ENCODE results near the gene MTHFSD. TPM values are rescaled to one million over a fixed set of nuclear protein-coding genes. Genes with fewer than 3 reads are reported as not detected.

MTHFSD gene
- total and polyA plus RNA-seq, 9 donors, result 11.0 to 24.9 (median 21.8) TPM

DNA sequence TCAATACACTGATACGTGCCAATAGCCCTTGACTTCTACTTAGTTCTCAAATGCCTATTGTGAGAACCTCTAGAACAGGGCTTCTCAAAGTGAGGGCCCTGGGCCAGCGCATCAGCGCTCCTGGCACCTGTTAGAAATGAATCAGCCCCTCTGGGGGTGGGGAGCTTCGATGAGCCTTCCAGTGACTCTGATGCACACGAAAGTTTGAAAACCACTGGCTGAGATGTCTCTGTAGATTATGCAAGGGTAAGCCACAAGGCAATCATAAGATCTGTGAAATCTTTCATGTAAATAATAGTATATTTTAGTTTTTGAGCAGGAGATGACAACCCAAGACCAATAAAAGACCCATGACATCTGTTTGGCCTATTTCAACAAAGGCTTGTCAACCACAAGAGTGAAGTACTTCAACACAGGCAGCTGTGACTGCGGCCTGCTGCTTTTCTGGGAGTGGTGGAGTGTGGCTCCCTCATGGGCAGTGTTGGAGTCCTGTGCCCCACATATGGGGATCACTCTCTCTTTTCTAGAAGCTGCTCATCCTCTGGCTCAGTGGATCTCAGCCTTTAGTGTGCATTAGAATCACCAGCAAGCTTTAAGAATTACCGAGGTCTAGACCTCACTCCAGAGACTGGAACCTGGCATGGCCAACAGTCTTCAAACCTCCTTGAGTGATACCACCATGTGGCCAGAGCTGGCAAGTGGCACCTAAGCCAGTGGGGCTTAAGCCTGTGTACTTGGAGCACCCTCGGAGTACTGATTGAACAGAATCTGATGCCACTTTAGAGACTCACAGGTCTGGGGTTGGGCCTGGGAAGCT lies 5.8 kb downstream of the MTHFSD start:
- TF ChIP-seq POLR2A (IDR thresholded peaks at IDR 0.05), result no peak
- TF ChIP-seq EP300 (IDR thresholded peaks at IDR 0.05), result no peak
- TF ChIP-seq, protein P1, sequence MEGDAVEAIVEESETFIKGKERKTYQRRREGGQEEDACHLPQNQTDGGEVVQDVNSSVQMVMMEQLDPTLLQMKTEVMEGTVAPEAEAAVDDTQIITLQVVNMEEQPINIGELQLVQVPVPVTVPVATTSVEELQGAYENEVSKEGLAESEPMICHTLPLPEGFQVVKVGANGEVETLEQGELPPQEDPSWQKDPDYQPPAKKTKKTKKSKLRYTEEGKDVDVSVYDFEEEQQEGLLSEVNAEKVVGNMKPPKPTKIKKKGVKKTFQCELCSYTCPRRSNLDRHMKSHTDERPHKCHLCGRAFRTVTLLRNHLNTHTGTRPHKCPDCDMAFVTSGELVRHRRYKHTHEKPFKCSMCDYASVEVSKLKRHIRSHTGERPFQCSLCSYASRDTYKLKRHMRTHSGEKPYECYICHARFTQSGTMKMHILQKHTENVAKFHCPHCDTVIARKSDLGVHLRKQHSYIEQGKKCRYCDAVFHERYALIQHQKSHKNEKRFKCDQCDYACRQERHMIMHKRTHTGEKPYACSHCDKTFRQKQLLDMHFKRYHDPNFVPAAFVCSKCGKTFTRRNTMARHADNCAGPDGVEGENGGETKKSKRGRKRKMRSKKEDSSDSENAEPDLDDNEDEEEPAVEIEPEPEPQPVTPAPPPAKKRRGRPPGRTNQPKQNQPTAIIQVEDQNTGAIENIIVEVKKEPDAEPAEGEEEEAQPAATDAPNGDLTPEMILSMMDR (IDR thresholded peaks at IDR 0.05), result no peak
- H3K4me3 ChIP-seq, result no peak overlapping the region
- H3K36me3 ChIP-seq, result no peaks in the 10 kb centered on the region
- DNase-seq, result no peak
- no peaks in the 10 kb centered on the region for H3K9me3 ChIP-seq
- no peaks in the 10 kb centered on the region for H3K27me3 ChIP-seq
- intact Hi-C loops (cut with DNase I), result no loop called here
- no peak overlapping the region for H3K27ac ChIP-seq
- peaks cover 2% of the 10 kb centered on the region for H3K4me1 ChIP-seq (ENCODE audit: insufficient read depth)
- WGBS, 3 donors, result 73 to 81% (median 79%) methylated on average over 8 of the region's 8 CpGs

DNA sequence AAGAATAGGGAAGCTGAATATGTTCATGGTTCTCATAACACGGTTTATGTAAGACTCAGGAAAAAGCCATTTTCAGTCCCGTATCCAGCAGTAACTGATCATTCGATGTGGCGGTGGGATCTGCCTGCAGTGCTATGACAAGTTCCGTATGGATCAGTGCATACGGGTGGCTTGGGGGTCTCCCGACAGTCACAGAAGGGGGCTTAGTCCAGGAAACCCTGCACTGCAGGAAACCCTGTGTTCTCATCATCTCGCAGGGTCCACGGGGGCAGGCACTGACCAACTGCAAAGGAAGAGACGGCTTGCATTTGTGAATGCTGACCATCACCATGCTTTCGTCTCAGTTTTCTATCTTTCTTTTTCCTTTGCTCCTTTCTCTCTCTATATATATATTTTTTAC lies 7.7 kb downstream of the MTHFSD start:
- no peaks in the 10 kb centered on the region for H3K27me3 ChIP-seq
- H3K4me1 ChIP-seq (ENCODE audit: insufficient read depth), result no peaks in the 10 kb centered on the region
- intact Hi-C loops (cut with DNase I), result no loop called here
- TF ChIP-seq EP300 (IDR thresholded peaks at IDR 0.05), result no peak
- TF ChIP-seq, protein P1 (IDR thresholded peaks at IDR 0.05), result no peak
- no peak for TF ChIP-seq POLR2A (IDR thresholded peaks at IDR 0.05)
- H3K4me3 ChIP-seq, result no peak overlapping the region
- 93 to 96% (median 94%) methylated on average over 11 of the region's 11 CpGs for WGBS, 3 donors
- no peak for DNase-seq
- H3K9me3 ChIP-seq, result no peaks in the 10 kb centered on the region
- H3K27ac ChIP-seq, result no peak overlapping the region
- no peaks in the 10 kb centered on the region for H3K36me3 ChIP-seq

DNA sequence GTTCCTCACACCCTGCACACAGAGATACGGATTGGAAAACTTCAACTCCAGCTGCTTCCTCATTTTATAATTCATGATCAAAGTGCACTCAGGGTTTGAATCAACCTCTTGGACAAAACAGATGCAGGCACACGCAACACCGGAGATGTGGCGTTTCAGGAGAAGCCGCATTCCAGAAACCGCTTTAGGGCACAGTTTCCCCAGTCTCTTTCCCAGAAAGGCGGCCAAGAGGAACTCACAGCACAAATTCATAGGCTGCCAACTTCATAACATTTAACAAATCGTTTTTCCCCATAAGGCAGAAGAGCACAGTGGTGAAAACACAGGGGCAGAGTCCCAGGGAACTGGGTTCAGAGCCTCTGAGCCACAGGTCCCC lies 8.4 kb downstream of the MTHFSD start:
- TF ChIP-seq, protein P1 (IDR thresholded peaks at IDR 0.05), result no peak
- TF ChIP-seq POLR2A (IDR thresholded peaks at IDR 0.05) (no peak), EP300 (IDR thresholded peaks at IDR 0.05) (no peak)
- Histone ChIP-seq H3K4me1 (ENCODE audit: insufficient read depth) (no peaks in the 10 kb centered on the region), H3K4me3 (no peak overlapping the region), H3K27ac (no peak overlapping the region), H3K36me3 (no peaks in the 10 kb centered on the region), H3K9me3 (no peaks in the 10 kb centered on the region), H3K27me3 (no peaks in the 10 kb centered on the region)
- WGBS, 3 donors, result 86 to 92% (median 92%) methylated on average over 8 of the region's 8 CpGs
- no peak for DNase-seq
- intact Hi-C loops (cut with DNase I), result no loop called here

DNA sequence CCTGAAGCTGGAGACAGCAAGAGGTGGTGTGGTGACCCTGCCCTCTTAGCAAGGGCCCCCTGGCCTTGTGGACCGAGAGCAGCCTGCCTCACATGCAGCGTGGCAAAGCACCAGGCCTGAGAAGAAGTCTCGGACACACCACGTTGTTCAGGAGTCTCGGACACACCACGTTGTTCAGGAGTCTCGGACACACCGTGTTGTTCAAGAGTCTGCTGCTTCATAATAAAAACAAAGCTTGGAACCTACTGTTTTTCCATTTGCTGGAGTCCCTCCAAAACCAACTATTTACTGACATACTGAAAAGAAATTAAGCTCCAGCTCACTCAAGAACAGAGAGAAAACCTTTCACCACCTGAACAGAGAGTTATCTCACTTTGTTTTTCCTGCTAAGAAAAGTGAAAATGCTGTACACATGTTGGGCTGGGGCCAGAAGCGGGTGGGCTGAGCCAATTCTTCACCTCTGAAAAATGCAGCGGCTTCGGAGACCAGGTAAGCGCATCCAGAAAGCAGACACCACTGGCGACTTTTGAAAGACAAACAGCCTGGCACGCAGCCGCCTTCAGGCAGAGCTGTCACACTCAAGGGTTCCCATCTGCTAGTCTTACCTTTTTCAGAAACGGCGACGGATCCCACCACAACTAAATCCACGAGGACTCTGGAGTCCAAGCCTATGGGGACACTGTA lies 8.9 kb downstream of the MTHFSD start:
- intact Hi-C loops (cut with DNase I), result no loop called here
- DNase-seq, result no peak
- TF ChIP-seq, protein P1 (IDR thresholded peaks at IDR 0.05), result no peak
- no peak for TF ChIP-seq EP300 (IDR thresholded peaks at IDR 0.05)
- no peak for TF ChIP-seq POLR2A (IDR thresholded peaks at IDR 0.05)
- Histone ChIP-seq H3K4me3 (no peak overlapping the region), H3K27me3 (no peaks in the 10 kb centered on the region), H3K36me3 (no peaks in the 10 kb centered on the region), H3K27ac (no peak overlapping the region), H3K4me1 (ENCODE audit: insufficient read depth) (no peaks in the 10 kb centered on the region), H3K9me3 (no peaks in the 10 kb centered on the region)
- 57 to 78% (median 64%) methylated on average over 19 of the region's 19 CpGs for WGBS, 3 donors

All from ovary (tissue), 9 donors.